H1 (cell line): ENCODE results near the gene COX6A2. TPM values are rescaled to one million over a fixed set of nuclear protein-coding genes. Genes with fewer than 3 reads are reported as not detected.
A peak's percentile ranks its signal among the peaks of the same experiment; 100 is the strongest.

Source experiments
- CTCF ChIA-PET: fragments of 300-600 bp; sonication (Branson Sonifier 250); formaldehyde crosslinking; loops from one replicate; lab custom pipeline; 2021; ENCODE audit not compliant: partially characterized antibody; lab: Charles Lee
- POLR2A ChIA-PET: fragments of 300-600 bp; sonication (Branson Sonifier 250); formaldehyde crosslinking; loops from one replicate; lab custom pipeline; 2021; ENCODE audit warnings: inconsistent platforms; ENCODE audit not compliant: partially characterized antibody; lab: Charles Lee
- DNase-seq, 2 experiments: peaks; one replicate each; pipeline versions ENCODE4 v3.0.0 to v3.0.0-alpha.2; 2010 to 2022; ENCODE audit warnings: low spot score in 2 of 2, low read depth in 1 of 2, mixed read lengths in 1 of 2
- FAIRE-seq: peaks from 2 replicates; lab custom pipeline; 2011; peaks lifted over from hg19 to GRCh38; lab: Jason Lieb, UNC
- H2AFZ ChIP-seq: 2 replicates; pipeline ENCODE4 v1.8.1; 2012; ENCODE audit warnings: low read length, inconsistent platforms
- H2AK5ac ChIP-seq: 2 replicates; pipeline ENCODE4 v1.6.1; 2013; ENCODE audit warnings: low read depth, low read length
- H2BK120ac ChIP-seq: replicated peaks from 2 replicates; pipeline ENCODE3; 2013; ENCODE audit warnings: low read depth, low read length, inconsistent platforms
- H2BK12ac ChIP-seq: 2 replicates; pipeline ENCODE4 v1.6.1; 2013; ENCODE audit warnings: low read depth, low read length
- H2BK15ac ChIP-seq: 2 replicates; pipeline ENCODE4 v1.6.1; 2013; ENCODE audit warnings: low read length
- H2BK20ac ChIP-seq: 2 replicates; pipeline ENCODE4 v1.6.1; 2013; ENCODE audit warnings: low read length
- H2BK5ac ChIP-seq: 2 replicates; pipeline ENCODE4 v1.6.1; 2013; ENCODE audit warnings: low read depth, low read length
- H3K14ac ChIP-seq: 2 replicates; pipeline ENCODE4 v1.6.1; 2013; ENCODE audit warnings: inconsistent platforms; ENCODE audit not compliant: insufficient read length
- H3K18ac ChIP-seq: 2 replicates; pipeline ENCODE4 v1.6.1; 2013; ENCODE audit warnings: low read length; ENCODE audit errors: extremely low read depth
- H3K23ac ChIP-seq: 2 replicates; pipeline ENCODE4 v1.6.1; 2013; ENCODE audit warnings: inconsistent platforms; ENCODE audit not compliant: insufficient read length
- H3K23me2 ChIP-seq: 2 replicates; pipeline ENCODE4 v1.6.1; 2013; ENCODE audit warnings: low read depth, low read length
- H3K27ac ChIP-seq: 2 replicates; pipeline ENCODE4 v1.6.1; 2011; ENCODE audit warnings: low read depth, low read length, inconsistent platforms
- H3K27me3 ChIP-seq, 4 experiments: replicated peaks in 1 of 4; 1 replicate in 1 of 4; 2 replicates in 3 of 4; pipeline versions ENCODE4 v1.6.1 to v1.8.1; 2011 to 2013; ENCODE audit warnings: low read length in 3 of 4, mild to moderate bottlenecking in 3 of 4, inconsistent platforms in 2 of 4, mixed read lengths in 2 of 4, moderate library complexity in 1 of 4; ENCODE audit not compliant: control insufficient read depth in 3 of 4, insufficient read depth in 3 of 4; ENCODE audit errors: extremely low read depth in 1 of 4
- H3K36me3 ChIP-seq, 4 experiments: 2 replicates each; pipeline versions ENCODE4 v1.6.1 to v1.8.1; 2011 to 2013; ENCODE audit warnings: mild to moderate bottlenecking in 4 of 4, low read length in 3 of 4, moderate library complexity in 2 of 4, control low read depth in 1 of 4, inconsistent platforms in 1 of 4; ENCODE audit not compliant: insufficient read depth in 4 of 4, control insufficient read depth in 2 of 4
- H3K4ac ChIP-seq: replicated peaks from 2 replicates; pipeline ENCODE3; 2013; ENCODE audit warnings: low read length, low read depth, mixed read lengths, inconsistent platforms; ENCODE audit not compliant: insufficient read length
- H3K4me1 ChIP-seq, 4 experiments: replicated peaks in 1 of 4; 1 replicate in 1 of 4; 2 replicates in 3 of 4; pipeline versions ENCODE4 v1.6.1 to v1.8.1; 2011 to 2013; ENCODE audit warnings: low read length in 3 of 4, inconsistent platforms in 2 of 4, mixed read lengths in 1 of 4; ENCODE audit not compliant: insufficient read depth in 4 of 4, control insufficient read depth in 3 of 4
- H3K4me2 ChIP-seq, 2 experiments: 2 replicates each; pipeline versions ENCODE4 v1.6.1 to v1.8.1; 2011 to 2013; ENCODE audit warnings: low read depth in 2 of 2, low read length in 2 of 2, control low read depth in 1 of 2, inconsistent platforms in 1 of 2, mild to moderate bottlenecking in 1 of 2; ENCODE audit not compliant: insufficient read depth in 1 of 2
- H3K4me3 ChIP-seq, 4 experiments: fragments of 200-600, 300-600 bp in 1 of 4; sonication (generic), shearing (Covaris generic), sonication (Bioruptor Twin) in 1 of 4; 2 replicates each; pipeline versions ENCODE4 v1.5.1 to v1.8.1; 2011 to 2016; ENCODE audit warnings: low read length in 4 of 4, low read depth in 3 of 4, control low read depth in 2 of 4, inconsistent platforms in 2 of 4, mild to moderate bottlenecking in 2 of 4, mixed read lengths in 1 of 4, moderate library complexity in 1 of 4; ENCODE audit not compliant: insufficient read depth in 2 of 4; ENCODE audit errors: extremely low read depth in 1 of 4
- H3K56ac ChIP-seq: replicated peaks from 2 replicates; pipeline ENCODE3; 2013; ENCODE audit warnings: low read depth, mild to moderate bottlenecking, mixed read lengths, low read length, inconsistent platforms; ENCODE audit not compliant: insufficient read length
- H3K79me1 ChIP-seq: 2 replicates; pipeline ENCODE4 v1.6.1; 2013; ENCODE audit warnings: low read depth, low read length, control low read depth
- H3K79me2 ChIP-seq, 2 experiments: 2 replicates each; pipeline versions ENCODE4 v1.6.1 to v1.8.1; 2012 to 2013; ENCODE audit warnings: low read length in 2 of 2, mild to moderate bottlenecking in 2 of 2, inconsistent platforms in 1 of 2; ENCODE audit not compliant: insufficient read depth in 2 of 2, control insufficient read depth in 1 of 2
- H3K9ac ChIP-seq, 4 experiments: replicated peaks in 1 of 4; 1 replicate in 1 of 4; 2 replicates in 3 of 4; pipeline versions ENCODE4 v1.6.1 to v1.8.1; 2011 to 2013; ENCODE audit warnings: low read depth in 3 of 4, low read length in 3 of 4, control low read depth in 2 of 4, mild to moderate bottlenecking in 2 of 4, moderate library complexity in 2 of 4, inconsistent platforms in 1 of 4; ENCODE audit errors: extremely low read depth in 1 of 4
- H3K9me3 ChIP-seq, 2 experiments: 2 replicates each; pipeline versions ENCODE4 v1.6.1 to v1.8.1; 2012 to 2013; ENCODE audit warnings: mild to moderate bottlenecking in 2 of 2, moderate library complexity in 2 of 2, control low read depth in 1 of 2, inconsistent platforms in 1 of 2, low read depth in 1 of 2, low read length in 1 of 2, mixed read lengths in 1 of 2; ENCODE audit not compliant: insufficient read depth in 2 of 2
- H4K20me1 ChIP-seq, 2 experiments: replicated peaks in 1 of 2; 2 replicates each; pipeline versions ENCODE3 to v1.8.1; 2011 to 2013; ENCODE audit warnings: inconsistent platforms in 2 of 2, low read length in 2 of 2, mild to moderate bottlenecking in 1 of 2; ENCODE audit not compliant: insufficient read depth in 2 of 2, control insufficient read depth in 1 of 2
- H4K5ac ChIP-seq: 2 replicates; pipeline ENCODE4 v1.6.1; 2013; ENCODE audit warnings: low read length, low read depth, mixed read lengths, inconsistent platforms; ENCODE audit not compliant: insufficient read length
- H4K8ac ChIP-seq: 2 replicates; pipeline ENCODE4 v1.8.0; 2013; ENCODE audit warnings: mild to moderate bottlenecking, moderate library complexity, low read length, inconsistent platforms; ENCODE audit not compliant: insufficient read depth; ENCODE audit errors: extremely low read depth
- H4K91ac ChIP-seq: replicated peaks from 2 replicates; pipeline ENCODE3; 2013; ENCODE audit warnings: low read length, mixed read lengths, inconsistent platforms; ENCODE audit not compliant: insufficient read length
- CTBP2 ChIP-seq: IDR thresholded peaks from 2 replicates; pipeline ENCODE4 v1.7.0; 2011; ENCODE audit warnings: borderline replicate concordance, mild to moderate bottlenecking, moderate library complexity, mixed read lengths, low read length; ENCODE audit not compliant: insufficient read depth, insufficient read length
- KDM5A ChIP-seq: fragments of 200-600 bp; IDR thresholded peaks from 2 replicates; pipeline ENCODE4 v1.7.1; 2012; ENCODE audit warnings: mild to moderate bottlenecking, low read length, inconsistent platforms, mixed read lengths
- SIN3A ChIP-seq, 2 experiments: IDR thresholded peaks in 1 of 2; conservative IDR thresholded peaks in 1 of 2; 2 replicates each; pipeline ENCODE4 v1.6.1; 2011 to 2012; ENCODE audit warnings: low read length in 2 of 2, improper control_type of control experiment in 1 of 2, low read depth in 1 of 2, mild to moderate bottlenecking in 1 of 2
- YY1 ChIP-seq: IDR thresholded peaks from 2 replicates; pipeline ENCODE4 v1.6.1; 2011; ENCODE audit warnings: low read depth, mild to moderate bottlenecking, low read length
- WGBS, 2 experiments: shearing (Covaris generic) in 1 of 2; methylation state at CpG; one replicate each; pipeline versions ENCODE4 v1.1.6 to v1.1.7; 2013 to 2015; ENCODE audit warnings: low lambda C conversion rate in 2 of 2, mixed read lengths in 2 of 2, inconsistent platforms in 1 of 2, low coverage in 1 of 2, missing lambda C conversion rate in 1 of 2; ENCODE audit not compliant: insufficient replicate concordance in 2 of 2, insufficient coverage in 1 of 2, insufficient read length in 1 of 2; ENCODE audit errors: extremely low coverage in 1 of 2, missing lambda C conversion rate in 1 of 2; 5-methylcytosine and 5-hydroxymethylcytosine counted together
- polyA plus RNA-seq, 7 experiments: library from polyadenylated mRNA; depleted of rRNA in 3 of 7; stranded (reverse) in 5 of 7; unstranded in 2 of 7; fragments of >200 nt in 5 of 7; fragments of 200-250 nt in 2 of 7; gene quantifications; 1 replicate in 5 of 7; 2 replicates in 1 of 7; 4 replicates in 1 of 7; pipeline versions ENCODE4 v1.2.1 to v1.2.3, GENCODE V29; 2011 to 2013; ENCODE audit warnings: missing spikeins in 2 of 7, mixed read lengths in 2 of 7
- total RNA-seq: library from RNA; stranded (reverse); fragmentation: NEBNext Ultra II Directional; extraction: Animal tissue kit (Norgen Biotek cat#: 25700); gene quantifications from 2 replicates; pipeline ENCODE4 v1.2.1, GENCODE V29; 2021

Gene COX6A2
- total and polyA plus RNA-seq, 2 of the 8 experiments (the other 6 are each of a cell fraction or from before 2014, with no cell fraction given): 0.79 TPM; not detected in 1

- no peaks in the 10 kb centered on the region for H3K79me2 ChIP-seq
- DNase-seq (no peak), FAIRE-seq (no peak)
- H4K20me1 ChIP-seq: peaks cover 0 to 1% of the 10 kb centered on the region in 2 experiments
- H4K5ac ChIP-seq: no peak overlapping the region
- no peaks in the 10 kb centered on the region for H3K36me3 ChIP-seq
- TF ChIP-seq KDM5A: no peak
- peak; percentile 78 to 89; a peak in 3 of 4 replicates for TF ChIP-seq SIN3A (conservative IDR thresholded peaks at IDR 0.05 in 1 of 2, IDR thresholded peaks at IDR 0.05 in 1 of 2; ENCODE audit: low read depth in 1 of 2, low read length in 2 of 2)
- TF ChIP-seq CTBP2: no peak
- TF ChIP-seq YY1: peak; percentile 73
- no peak overlapping the region for H4K91ac ChIP-seq
- CTCF ChIA-PET: interaction anchor here (0.9 to 2.1 kb wide), 8 partner anchors 14 to 170 kb away, joined by 3 to 6 read pairs (median 3); no protein-coding TSS in a partner anchor
- H2BK15ac ChIP-seq: no peak overlapping the region
- H3K14ac ChIP-seq: no peak overlapping the region
- H3K23ac ChIP-seq: no peak overlapping the region
- H2BK20ac ChIP-seq: no peak overlapping the region
- no peak overlapping the region for H3K4ac ChIP-seq
- H4K8ac ChIP-seq: no peak overlapping the region
- no peaks in the 10 kb centered on the region for H3K79me1 ChIP-seq
- H3K4me1 ChIP-seq: peaks cover 0 to 1% (median 0%) of the 10 kb centered on the region in 4 experiments; a peak in 2 of 7 replicates
- H3K27me3 ChIP-seq: no peaks in the 10 kb centered on the region
- no peak overlapping the region for H2AK5ac ChIP-seq
- peaks cover 0 to 4% of the 10 kb centered on the region in 2 experiments; a peak in 1 of 4 replicates for H3K9me3 ChIP-seq
- H3K4me2 ChIP-seq: no peak overlapping the region
- H2BK12ac ChIP-seq: no peak overlapping the region
- H3K9ac ChIP-seq: no peak overlapping the region
- POLR2A ChIA-PET: interaction anchor here (1.0 to 1.2 kb wide), 2 partner anchors 184 to 207 kb away, joined by 3 read pairs; partner anchors contain the start of gene PYCARD
- no peak overlapping the region for H2BK5ac ChIP-seq
- H2BK120ac ChIP-seq: no peak overlapping the region
- no peaks in the 10 kb centered on the region for H3K23me2 ChIP-seq
- H3K27ac ChIP-seq: no peak overlapping the region
- WGBS, 2 experiments: 73% methylated on average over 6 of the region's 6 CpGs; no CpG with 5 or more reads in 1 of the 2 experiments
- no peak overlapping the region for H3K4me3 ChIP-seq
- H3K18ac ChIP-seq: no peak overlapping the region; the same call in 1 of the 2 replicates
- H2AFZ ChIP-seq: no peak overlapping the region
- no peak overlapping the region for H3K56ac ChIP-seq
Observed at GRCh38 chr16:31386157-31386984, 41.8 kb downstream of the COX6A2 start.
